Astrocyte of the spinal cord (primary cell): ENCODE measurements around the gene GNAQ.

Source experiments
- DNase-seq: peaks from one replicate; pipeline ENCODE4 v3.0.0; 2011; ENCODE audit warnings: low read depth, low spot score
- H3K4me3 ChIP-seq: 2 replicates; pipeline ENCODE4 v1.5.1; 2011; ENCODE audit warnings: low read depth, mild to moderate bottlenecking, low read length, moderate library complexity
- in situ Hi-C: cut with HindIII; loops from 2 replicates; pipeline ENCODE4 v1.10.0; 2017; ENCODE audit warnings: low sequenced_read_pairs
- TF ChIP-seq, protein P1 (sequence below): IDR thresholded peaks from 2 replicates; pipeline ENCODE4 v1.5.1; 2012; ENCODE audit warnings: low read depth, mild to moderate bottlenecking, low read length, inconsistent platforms

GNAQ gene

DNA sequence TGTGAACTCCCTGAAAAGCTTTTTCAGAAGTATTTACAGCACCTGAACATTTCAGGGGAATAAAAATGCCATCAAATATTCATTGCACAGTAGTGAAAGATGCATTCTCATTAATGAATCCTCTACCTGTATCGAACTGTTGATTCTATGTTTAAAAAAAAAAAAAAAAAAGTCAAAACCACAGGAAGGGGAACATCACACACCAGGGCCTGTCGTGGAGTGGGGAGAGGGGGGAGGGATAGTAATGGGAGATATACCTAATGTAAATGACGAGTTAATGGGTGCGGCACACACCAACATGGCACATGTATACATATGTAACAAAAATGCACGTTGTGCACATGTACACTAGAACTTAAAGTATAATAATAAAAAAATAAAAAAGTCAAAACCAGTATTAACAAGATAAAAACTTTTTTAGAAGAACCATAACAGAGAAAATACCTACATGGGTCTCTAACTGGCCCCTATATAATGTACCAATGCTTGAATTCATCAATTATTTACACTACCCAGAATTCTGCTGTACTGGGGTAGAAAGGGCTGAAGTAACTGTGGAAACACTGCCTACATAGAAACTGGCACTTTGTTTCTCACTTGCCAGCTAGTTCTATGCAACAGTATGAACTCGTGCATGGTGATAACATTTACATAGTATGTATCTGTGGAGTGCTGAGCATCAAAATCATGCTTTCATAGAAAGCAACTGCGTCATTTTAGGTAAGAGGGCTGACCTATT lies 48.9 kb downstream of the GNAQ start:
- H3K4me3 ChIP-seq: no peak overlapping the region
- in situ Hi-C loops: no loop called here
- no peak for DNase-seq
- TF ChIP-seq, protein P1, sequence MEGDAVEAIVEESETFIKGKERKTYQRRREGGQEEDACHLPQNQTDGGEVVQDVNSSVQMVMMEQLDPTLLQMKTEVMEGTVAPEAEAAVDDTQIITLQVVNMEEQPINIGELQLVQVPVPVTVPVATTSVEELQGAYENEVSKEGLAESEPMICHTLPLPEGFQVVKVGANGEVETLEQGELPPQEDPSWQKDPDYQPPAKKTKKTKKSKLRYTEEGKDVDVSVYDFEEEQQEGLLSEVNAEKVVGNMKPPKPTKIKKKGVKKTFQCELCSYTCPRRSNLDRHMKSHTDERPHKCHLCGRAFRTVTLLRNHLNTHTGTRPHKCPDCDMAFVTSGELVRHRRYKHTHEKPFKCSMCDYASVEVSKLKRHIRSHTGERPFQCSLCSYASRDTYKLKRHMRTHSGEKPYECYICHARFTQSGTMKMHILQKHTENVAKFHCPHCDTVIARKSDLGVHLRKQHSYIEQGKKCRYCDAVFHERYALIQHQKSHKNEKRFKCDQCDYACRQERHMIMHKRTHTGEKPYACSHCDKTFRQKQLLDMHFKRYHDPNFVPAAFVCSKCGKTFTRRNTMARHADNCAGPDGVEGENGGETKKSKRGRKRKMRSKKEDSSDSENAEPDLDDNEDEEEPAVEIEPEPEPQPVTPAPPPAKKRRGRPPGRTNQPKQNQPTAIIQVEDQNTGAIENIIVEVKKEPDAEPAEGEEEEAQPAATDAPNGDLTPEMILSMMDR: no peak

DNA sequence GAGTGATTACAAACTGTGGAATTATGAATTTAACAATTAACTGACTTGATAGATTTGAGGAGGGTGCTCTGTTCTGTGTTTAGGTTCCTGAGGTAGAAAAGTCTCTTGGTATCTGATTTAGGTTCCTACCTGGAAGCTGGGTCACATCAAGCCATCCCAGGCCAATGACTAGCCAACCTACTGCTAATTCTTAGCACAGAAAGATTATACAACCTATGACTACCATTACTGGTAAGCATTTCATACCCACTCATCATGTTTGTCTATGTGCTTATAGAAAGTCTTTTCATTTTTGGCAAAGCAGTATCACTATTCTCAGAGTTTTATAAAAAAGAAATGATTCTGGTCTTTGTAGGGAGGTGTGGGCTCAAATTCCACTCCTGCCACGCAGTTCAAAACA lies 49.7 kb downstream of the GNAQ start:
- no peak overlapping the region for H3K4me3 ChIP-seq
- TF ChIP-seq, protein P1: no peak
- in situ Hi-C loops: no loop called here
- no peak for DNase-seq

DNA sequence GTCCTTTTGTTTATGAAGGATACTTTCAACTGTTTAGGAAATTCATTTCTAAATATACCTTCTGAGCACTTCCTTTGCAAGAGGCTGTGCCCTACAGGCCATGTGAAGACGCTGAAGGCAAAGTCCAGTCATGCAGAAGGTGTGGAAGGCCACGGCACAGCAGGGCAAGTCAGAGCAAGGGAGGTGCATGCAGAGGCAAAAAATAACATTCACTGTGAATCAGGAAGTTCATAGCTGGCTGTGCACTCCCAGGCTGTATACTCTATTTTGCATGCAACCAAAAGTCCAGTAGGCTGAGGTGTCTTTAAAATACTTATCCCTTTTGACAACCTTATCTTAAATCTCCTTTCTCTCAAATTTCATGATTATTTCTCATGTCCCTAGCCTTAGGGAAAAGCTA lies 50.3 kb downstream of the GNAQ start:
- H3K4me3 ChIP-seq: no peak overlapping the region
- peak; percentile 54 for DNase-seq
- TF ChIP-seq, protein P1: no peak
- in situ Hi-C loops: no loop called here

DNA sequence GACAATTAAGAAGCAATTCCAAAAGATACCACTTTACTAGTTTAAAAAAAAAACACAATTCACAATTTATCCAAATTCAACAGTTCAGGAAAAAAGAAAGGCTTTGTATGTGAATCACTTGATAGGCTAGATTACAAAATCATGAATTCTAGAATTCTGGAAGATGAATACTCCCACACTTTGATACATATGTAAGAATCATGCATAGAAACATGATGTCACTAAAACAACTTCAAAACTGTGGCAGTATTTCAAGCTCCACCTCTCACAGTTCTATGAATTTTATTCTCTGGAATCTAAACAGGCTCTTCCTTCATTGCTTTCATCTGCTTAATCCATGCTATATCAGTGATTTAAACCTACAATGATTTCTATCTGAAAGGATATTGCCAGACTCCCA lies 51.0 kb downstream of the GNAQ start:
- DNase-seq: peak; percentile 45
- no peak overlapping the region for H3K4me3 ChIP-seq
- in situ Hi-C loops: no loop called here
- TF ChIP-seq, protein P1: no peak

DNA sequence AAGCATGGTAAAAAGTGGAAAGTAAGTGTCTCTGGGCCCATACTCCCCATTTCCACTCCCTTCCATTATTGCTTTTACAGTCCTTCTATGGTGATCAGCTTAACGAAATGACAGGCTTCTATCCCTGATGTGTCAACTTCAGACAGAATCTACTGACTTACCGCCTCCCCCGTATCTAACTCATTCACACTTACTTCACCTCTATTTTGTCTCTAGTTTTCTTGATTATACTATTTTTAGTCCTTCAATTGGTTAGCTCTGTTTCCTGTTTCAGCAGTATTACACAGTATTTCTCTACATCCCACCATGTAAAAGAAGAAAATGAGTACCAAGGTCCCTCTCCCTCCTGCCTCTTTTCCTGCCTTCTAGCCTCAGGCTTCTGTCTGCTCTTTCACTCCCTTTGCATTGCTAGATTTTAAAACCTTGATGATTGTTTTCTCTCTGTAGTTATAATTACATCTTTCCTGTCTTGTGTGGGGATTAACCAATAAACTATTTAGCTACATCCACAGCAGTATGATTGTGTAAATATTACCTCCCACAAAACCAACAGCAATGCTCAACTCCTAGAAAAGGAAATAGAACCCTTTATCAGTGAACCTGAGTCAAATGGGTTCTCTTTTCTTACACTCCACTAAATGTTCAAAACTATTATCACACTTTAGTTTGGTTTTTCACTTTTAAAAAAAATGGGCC lies 53.4 kb downstream of the GNAQ start:
- TF ChIP-seq, protein P1: no peak
- in situ Hi-C loops: no loop called here
- DNase-seq: no peak
- H3K4me3 ChIP-seq: no peak overlapping the region

GRCh38 chr9:77977210-77977611 lies 54.4 kb downstream of the GNAQ start:
- H3K4me3 ChIP-seq: no peak overlapping the region
- peak; percentile 86 for DNase-seq

More at GRCh38 chr9:77977210-77977611, 54.4 kb downstream of the GNAQ start:
- TF ChIP-seq, protein P1: peak; percentile 70
- in situ Hi-C loops: no loop called here
